ENCODE results near the gene PCMTD2.
"Not testable (repeated sequence)": the region's sequence is repeated elsewhere in the genome, so short reads cannot be mapped to it uniquely, and the experiment has no call there.

The PCMTD2 gene

DNA sequence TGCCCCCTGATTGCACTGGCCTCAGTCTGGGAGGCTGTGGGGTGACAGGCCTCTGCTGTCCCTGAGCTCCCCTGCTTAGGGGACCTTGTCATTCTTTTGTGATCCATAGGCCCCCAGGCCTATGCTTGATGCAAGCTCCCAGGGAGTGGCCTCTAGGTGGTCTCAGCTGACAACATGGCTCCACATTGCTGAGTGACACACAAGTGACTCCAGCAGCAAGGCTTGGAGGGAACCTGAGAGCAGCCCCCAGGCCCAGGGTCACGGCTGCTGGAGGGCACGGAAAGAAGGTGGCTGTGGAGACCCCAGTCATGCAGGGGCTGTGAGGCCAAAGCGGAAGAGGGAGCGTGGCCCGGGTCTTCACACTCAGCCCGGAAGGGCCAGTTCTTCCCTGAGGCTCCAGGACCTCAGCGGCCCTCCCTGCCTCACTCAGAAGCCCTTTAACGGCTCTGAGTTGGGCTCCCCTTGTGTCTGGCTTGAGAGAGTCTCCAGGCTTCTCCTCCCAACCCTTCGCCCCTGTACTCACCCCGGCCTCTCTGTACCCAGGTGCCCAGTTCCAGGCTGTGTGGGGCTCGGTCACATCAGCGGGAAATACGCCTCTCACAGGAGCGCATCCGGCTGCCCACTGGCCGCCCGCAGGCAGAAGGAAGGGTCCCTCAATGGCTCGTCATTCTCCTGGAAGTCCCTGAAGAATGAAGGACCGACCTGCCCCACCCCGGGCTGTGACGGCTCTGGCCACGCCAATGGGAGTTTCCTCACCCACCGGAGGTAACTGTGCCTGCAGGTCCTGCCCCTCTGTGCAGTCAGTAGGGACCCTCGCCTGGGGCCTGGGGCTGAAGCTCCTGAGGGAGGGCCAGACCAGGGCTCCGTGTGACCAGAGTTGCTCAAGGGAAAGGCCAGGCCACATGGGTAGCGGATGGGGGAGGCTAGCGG lies 23.7 kb upstream of the PCMTD2 start:
- in situ Hi-C loops (cut with MboI; ENCODE audit: low sequenced_read_pairs, unreplicated experiment) = no loop called here
- TF ChIP-seq, protein P1, sequence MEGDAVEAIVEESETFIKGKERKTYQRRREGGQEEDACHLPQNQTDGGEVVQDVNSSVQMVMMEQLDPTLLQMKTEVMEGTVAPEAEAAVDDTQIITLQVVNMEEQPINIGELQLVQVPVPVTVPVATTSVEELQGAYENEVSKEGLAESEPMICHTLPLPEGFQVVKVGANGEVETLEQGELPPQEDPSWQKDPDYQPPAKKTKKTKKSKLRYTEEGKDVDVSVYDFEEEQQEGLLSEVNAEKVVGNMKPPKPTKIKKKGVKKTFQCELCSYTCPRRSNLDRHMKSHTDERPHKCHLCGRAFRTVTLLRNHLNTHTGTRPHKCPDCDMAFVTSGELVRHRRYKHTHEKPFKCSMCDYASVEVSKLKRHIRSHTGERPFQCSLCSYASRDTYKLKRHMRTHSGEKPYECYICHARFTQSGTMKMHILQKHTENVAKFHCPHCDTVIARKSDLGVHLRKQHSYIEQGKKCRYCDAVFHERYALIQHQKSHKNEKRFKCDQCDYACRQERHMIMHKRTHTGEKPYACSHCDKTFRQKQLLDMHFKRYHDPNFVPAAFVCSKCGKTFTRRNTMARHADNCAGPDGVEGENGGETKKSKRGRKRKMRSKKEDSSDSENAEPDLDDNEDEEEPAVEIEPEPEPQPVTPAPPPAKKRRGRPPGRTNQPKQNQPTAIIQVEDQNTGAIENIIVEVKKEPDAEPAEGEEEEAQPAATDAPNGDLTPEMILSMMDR (IDR thresholded peaks at IDR 0.05; ENCODE audit: borderline replicate concordance, control extremely low read depth, extremely low read depth, insufficient read depth, missing control alignments) = no peak
- DNase-seq (ENCODE audit: low spot score) = no peak

DNA sequence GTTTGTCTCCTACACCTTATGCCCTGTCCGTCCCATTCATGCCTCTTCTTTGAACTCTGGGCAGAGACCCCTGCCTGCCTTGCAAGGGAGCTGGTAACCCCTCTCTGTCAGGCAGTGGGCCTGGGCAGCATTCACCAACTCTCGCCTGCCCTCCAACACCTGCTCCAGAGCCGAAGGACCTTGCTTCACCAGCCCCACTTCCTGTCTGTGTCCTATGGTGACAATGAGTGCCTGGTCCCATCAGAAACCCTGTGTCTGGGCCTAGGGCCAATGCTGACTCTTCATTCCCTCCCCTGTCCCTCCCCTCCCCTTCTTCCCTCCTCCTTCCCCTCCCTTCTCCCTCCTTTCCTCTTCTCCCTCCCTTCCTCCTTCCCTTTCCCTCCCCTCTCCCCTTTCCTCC lies 22.8 kb upstream of the PCMTD2 start:
- TF ChIP-seq, protein P1 (IDR thresholded peaks at IDR 0.05; ENCODE audit: borderline replicate concordance, control extremely low read depth, extremely low read depth, insufficient read depth, missing control alignments) = no peak
- DNase-seq (ENCODE audit: low spot score) = no peak
- in situ Hi-C loops (cut with MboI; ENCODE audit: low sequenced_read_pairs, unreplicated experiment) = no loop called here

DNA sequence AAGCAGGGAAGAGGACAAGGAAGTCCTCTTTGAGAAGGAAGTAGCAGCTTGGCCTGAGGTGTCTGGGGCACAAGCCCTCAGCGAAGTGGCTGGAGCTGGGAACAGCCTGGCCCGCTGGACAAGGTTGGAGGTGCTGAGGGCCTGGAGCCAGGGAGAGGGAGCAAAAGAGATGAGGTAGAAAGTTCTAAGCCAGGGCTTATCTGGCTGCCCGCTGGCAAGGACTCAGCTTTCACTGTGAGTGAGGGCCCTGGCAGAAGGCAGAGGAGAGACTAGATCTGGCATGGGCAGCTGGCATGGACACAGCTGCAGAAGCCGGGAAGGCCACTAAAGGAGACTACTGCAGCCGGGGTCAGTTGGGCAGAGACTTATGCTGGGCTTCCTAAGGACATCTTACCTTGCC lies 21.8 kb upstream of the PCMTD2 start:
- TF ChIP-seq, protein P1 (IDR thresholded peaks at IDR 0.05; ENCODE audit: borderline replicate concordance, control extremely low read depth, extremely low read depth, insufficient read depth, missing control alignments) = no peak
- DNase-seq (ENCODE audit: low spot score) = no peak
- in situ Hi-C loops (cut with MboI; ENCODE audit: low sequenced_read_pairs, unreplicated experiment) = no loop called here

DNA sequence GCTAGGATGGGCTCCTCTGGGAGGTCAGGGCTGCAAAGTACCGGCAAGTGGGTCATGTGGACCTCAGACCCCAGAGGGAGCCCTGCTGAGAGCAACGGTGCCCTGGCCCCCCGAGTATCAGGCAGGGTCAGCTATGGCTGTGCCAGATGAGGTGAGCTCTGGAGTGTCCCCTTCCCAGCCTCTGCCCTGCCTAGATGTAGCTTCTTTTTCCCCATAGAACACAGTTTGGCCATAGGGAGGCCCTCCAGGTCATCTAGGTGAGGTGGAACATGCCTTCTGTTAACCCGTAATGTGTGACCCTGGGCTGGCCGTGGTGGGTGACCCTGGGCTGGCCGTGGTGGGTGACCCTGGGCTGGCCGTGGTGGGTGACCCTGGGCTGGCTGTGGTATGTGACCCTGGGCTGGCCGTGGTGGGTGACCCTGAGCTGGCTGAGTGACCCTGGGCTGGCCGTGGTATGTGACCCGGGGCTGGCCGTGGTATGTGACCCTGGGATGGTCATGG lies 21.2 kb upstream of the PCMTD2 start:
- in situ Hi-C loops (cut with MboI; ENCODE audit: low sequenced_read_pairs, unreplicated experiment) = no loop called here
- DNase-seq (ENCODE audit: low spot score) = no peak
- TF ChIP-seq, protein P1 (IDR thresholded peaks at IDR 0.05; ENCODE audit: borderline replicate concordance, control extremely low read depth, extremely low read depth, insufficient read depth, missing control alignments) = no peak

DNA sequence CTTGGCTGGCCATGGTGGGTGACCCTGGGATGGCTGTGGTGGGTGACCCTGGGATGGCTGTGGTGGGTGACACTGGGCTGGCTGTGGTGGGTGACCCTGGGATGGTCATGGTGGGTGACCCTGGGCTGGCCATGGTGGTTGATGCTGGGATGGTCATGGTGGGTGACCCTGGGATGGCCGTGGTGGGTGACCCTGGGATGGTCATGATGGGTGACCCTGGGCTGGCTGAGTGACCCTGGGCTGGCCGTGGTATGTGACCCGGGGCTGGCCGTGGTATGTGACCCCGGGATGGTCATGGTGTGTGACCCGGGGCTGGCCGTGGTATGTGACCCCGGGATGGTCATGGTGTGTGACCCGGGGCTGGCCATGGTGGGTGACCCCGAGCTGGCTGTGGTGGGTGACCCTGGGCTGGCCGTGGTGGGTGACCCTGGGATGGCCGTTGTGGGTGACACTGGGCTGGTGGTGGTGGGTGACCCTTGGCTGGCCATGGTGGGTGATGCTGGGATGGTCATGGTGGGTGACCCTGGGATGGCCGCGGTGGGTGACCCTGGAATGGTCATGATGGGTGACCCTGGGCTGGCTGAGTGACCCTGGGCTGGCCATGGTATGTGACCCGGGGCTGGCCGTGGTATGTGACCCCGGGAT lies 20.5 kb upstream of the PCMTD2 start:
- DNase-seq (ENCODE audit: low spot score); in situ Hi-C loops (cut with MboI; ENCODE audit: low sequenced_read_pairs, unreplicated experiment): not testable (repeated sequence)

DNA sequence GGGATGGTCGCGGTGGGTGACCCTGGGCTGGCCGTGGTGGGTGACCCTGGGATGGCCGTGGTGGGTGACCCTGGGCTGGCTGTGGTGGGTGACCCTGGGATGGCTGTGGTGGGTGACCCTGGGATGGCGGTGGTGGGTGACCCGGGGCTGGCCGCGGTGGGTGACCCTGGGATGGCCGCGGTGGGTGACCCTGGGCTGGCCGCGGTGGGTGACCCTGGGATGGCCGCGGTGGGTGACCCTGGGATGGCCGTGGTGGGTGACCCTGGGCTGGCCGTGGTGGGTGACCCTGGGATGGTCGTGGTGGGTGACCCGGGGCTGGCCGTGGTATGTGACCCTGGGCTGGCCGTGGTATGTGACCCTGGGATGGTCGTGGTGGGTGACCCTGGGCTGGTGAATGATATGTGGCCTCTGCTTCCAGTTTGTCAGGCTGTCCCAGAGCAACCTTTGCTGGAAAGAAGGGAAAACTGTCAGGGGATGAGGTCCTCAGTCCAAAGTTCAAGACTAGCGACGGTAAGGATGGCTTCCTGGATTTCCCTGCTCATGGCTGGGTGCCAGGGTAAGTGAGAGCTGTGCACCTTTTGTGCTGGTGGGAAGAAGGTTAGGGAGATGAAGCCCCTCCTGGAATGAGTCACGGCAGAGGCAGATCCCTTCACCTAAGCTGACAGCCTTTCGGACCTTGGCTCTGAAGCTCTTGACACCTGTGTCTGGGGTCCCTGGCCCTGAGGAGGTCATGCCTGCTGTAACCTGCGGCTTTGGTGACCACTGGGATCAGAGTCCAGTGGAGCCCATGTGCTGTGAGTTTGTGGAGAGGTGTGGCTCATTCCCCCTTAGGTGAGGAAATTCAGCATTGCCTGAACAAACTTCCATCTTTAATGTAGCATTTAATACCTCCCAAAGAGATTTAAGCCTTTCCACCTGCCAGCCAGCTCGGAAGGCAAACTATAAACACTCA lies 19.1 kb upstream of the PCMTD2 start:
- in situ Hi-C loops (cut with MboI; ENCODE audit: low sequenced_read_pairs, unreplicated experiment) = no loop called here
- no peak for DNase-seq (ENCODE audit: low spot score)
- TF ChIP-seq, protein P1 (IDR thresholded peaks at IDR 0.05; ENCODE audit: borderline replicate concordance, control extremely low read depth, extremely low read depth, insufficient read depth, missing control alignments) = no peak
